Activated CD4-positive, alpha-beta T cell treated with anti-CD3 and anti-CD28 coated beads, Interleukin-2, amount 50 U/mL, for 1 hour (primary cell): ENCODE data around the gene SIAE.

Experiments
- DNase-seq: peaks from one replicate; pipeline ENCODE4 v3.0.0-alpha.2; 2020

The SIAE gene, protein sequence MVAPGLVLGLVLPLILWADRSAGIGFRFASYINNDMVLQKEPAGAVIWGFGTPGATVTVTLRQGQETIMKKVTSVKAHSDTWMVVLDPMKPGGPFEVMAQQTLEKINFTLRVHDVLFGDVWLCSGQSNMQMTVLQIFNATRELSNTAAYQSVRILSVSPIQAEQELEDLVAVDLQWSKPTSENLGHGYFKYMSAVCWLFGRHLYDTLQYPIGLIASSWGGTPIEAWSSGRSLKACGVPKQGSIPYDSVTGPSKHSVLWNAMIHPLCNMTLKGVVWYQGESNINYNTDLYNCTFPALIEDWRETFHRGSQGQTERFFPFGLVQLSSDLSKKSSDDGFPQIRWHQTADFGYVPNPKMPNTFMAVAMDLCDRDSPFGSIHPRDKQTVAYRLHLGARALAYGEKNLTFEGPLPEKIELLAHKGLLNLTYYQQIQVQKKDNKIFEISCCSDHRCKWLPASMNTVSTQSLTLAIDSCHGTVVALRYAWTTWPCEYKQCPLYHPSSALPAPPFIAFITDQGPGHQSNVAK

GRCh38 chr11:124673333-124674167 is at the start of gene SIAE, which contains the start of gene SPA17:
Gene SIAE, minus strand, starts transcription at chr11:124673739. Its CDS starts 31 bp downstream, at chr11:124673708.
Gene SPA17, plus strand, starts transcription at chr11:124673904. Its CDS starts 1,361 bp downstream, at chr11:124675265.
- peak; percentile 75 for DNase-seq

DNA sequence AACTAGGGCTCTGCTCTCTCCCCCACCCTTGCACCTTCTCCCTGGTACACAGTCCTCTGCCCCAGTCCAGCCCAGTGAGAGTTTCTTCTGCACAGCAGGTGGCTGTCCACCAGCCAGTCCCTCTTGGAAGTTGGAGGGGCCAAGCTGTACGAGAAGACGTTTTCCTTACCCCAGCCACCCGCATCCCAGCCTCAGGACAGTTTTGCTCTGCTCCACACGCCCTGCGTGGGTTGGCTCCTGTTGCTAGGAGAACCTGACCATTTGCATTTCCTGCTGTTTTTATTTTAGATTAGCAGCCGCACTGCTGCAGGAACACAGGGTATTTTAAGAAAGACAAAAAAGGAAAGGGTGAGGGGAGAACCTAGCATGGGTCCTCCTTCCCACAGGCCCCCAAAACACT is 48.6 kb upstream of the SIAE start:
- DNase-seq, result no peak

DNA sequence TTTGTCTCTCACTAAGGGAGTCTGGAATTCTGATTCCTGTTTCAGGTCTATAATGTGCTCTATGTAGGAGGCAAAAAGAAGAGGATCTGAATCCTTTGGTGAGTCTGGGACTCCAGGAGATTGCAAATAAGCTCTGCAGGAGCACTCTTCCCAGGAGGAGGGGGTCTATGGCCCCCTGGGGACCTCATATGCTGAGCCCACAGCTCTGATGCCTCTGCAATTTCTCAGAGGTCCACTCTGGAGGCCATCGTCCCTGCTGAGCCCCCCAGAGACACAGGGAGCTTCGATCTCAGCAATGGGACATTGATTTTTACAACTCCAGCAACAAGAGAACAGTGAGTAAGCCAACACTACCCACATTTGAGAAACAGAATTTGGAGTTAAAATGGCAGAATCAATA is 46.0 kb upstream of the SIAE start:
- no peak for DNase-seq

DNA sequence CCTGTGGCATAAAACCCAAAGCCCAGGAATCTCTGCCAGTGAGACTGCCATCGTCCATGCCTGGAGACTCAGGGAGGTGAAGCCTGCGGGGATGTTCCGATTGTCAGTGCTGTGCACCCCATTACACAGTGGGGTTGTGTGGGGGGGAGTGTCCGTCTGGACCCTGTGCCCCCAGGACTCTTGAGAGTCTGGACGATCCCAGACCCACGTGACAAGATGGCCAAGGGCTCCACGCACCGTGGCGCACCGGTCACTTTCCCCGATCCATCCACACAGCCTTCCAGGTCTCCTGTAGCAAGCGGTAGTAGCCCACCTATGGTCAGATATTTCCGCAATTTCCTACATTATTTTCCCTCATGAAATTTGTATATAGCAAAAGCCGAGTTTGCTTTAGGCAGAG is 45.3 kb upstream of the SIAE start:
- DNase-seq, result no peak

GRCh38 chr11:124717786-124718651 is 44.5 kb upstream of the SIAE start:
- DNase-seq, result no peak

DNA sequence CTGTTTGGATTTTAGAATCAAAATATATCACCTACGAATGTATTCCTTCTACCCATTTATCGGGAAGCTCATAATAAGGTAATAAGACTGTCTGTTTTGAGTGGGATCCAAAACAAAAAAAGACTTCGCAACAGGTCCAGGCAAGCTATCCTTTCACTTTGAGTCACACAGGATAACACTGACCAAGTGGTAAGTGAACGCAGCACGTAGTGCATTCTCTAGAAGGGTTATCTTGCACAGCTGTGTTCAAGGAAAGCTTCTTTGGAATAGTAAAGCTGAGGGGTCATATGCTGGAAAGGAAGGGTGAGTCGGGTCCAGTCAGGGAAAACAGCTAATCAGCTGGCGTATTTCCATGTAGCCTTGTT is 43.9 kb upstream of the SIAE start:
- DNase-seq, result no peak

GRCh38 chr11:124716591-124716990 is 43.1 kb upstream of the SIAE start:
- DNase-seq, result no peak

GRCh38 chr11:124712392-124712791 is 38.9 kb upstream of the SIAE start:
- no peak for DNase-seq

GRCh38 chr11:124707829-124708228 is 34.3 kb upstream of the SIAE start:
- no peak for DNase-seq

DNA sequence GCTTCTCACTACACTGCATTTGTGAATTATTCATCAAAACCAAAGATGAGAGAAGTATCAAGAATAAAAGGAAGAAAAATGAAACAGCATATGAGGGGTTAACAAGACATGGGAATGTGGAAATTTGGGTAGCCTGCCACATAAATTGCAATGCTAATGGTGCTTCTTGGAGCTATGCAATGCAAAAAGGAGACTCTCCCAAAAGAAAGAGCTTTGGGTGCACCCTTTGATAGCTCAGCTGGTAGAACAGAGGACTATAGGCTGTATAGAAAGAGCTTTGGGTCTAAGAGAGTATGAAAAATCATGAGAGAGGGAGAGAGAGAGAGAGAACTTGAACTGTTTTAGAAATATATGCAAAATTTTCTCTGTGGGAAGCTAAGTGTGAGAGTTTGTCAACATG is 26.5 kb upstream of the SIAE start:
- DNase-seq, result no peak

DNA sequence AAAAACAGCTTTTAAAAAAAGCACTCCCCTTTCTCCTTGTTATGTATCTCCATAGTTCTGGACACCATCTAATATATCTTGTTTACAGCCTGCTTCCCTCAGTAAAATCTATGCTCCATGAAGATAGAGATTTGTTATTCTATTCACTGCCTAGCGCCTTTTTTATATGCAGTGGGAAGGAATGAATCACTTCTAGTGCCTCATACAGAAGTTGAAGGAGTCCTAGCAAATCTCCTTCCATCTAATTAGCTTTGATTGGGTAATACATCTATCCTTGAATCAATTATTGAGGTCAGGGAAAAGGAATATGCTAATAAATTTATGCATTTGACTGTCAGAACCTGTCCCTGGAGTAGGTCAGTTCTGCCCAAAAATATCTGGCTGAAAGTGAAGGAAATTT is 26.0 kb upstream of the SIAE start:
- DNase-seq, result no peak

DNA sequence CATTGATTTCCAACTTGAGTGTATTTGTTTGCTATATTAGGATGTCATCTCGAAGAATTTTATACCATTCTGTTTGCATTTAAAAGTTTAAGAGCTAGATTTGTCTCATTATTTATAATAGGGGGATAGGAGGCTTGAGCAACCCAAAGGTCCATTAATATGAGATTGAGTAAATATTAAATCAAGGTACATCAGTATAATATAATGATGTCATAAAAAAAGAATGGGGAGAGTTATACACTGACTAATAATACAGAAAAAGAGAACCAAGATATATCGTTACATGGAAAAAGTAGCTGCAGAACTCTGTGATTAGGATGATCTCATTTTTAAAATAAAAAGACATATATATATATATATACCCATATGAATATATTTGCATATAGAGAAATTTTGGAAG is 19.6 kb upstream of the SIAE start:
- no peak for DNase-seq

DNA sequence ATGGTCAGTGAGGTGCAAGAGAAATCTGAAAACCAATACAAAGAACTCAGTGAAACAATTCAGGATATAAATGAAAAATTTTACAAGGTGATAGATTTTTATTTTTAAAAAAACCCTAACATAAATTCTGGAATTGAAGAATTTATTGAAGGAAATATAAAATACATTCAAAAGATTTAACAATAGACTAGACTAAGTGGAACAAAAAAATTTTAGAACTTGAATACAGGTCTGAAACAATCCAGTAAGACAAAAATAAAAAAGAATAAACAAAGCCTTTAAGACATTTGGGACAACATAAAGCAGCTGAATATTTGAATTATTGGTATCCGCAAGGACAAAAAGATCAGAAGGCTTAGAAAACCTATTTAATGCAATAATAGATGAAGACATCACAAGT is 8.9 kb upstream of the SIAE start:
- DNase-seq, result no peak

GRCh38 chr11:124681421-124681820 is 7.9 kb upstream of the SIAE start:
- no peak for DNase-seq

DNA sequence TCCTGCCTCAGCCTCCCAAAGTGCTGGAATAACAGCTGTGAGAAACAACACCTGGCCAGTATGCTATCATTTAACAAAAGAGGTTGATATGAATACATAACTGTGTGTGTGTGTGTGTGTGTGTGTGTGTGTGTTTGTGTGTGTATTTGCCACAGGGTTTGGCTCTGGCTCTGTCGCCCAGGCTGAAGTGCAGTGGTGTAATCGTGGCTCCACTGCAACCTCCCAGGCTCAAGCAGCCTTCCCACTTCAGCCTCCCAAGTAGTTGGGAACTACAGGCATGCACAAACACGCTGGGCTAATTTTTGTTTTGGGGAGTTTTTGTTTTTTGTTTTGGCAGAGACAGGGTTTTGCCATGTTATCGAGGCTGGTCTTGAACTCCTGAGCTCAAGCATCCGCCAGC is 4.9 kb upstream of the SIAE start:
- DNase-seq, result no peak

DNA sequence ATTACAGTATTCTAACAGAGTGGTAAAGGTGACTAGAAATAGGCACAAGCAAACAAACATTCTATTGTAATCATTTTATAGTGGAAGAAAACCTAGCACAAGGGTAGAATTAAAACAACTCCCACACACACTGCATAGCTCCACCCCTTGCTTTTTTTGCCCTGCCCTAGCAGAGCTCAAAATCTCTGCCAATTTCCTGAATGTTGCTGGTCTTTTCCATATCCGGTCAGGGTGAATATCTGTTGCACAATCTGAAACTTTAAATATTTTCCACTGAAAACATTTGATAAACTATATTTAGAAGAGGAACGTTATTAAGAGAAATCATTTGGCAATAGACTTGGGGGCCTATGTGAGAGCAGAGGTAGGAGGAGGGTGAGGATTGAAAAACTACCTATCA is 2.8 kb upstream of the SIAE start:
- DNase-seq, result no peak

DNA sequence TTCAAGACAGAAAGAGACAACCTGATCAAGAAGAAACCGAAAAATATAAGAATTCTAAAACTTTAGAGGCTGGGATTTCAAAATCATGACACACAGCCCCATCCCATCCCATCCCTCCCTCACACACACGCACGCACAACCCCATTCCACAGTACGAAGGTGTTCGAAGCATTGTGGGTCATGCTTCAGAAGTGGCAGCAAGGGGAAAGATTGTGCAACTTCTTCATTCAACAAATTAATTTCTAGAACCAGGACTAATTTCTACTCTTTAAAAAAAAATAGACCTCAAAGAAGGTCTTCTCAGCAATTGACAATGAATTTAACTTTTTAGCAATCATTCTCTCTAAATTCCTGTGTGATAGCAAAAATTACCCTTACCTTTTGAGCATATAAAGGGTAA is 1.0 kb upstream of the SIAE start:
- no peak for DNase-seq

DNA sequence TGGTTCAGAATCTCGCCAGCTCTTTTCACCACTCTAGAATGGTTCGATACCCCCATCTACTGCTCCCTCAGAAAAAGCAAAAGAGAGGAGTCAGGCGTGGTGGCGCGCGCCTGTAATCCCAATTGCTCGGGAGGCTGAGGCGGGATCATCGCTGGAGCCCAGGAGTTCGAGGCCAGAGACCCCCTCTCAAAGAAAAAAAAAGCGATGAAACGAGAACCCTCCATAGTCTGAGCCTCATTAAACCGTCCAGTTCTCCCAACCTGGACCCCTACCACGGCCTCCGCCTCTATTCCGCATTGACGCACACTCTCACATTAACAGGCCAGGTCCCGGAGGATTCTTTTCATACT is 604 bp upstream of the SIAE start:
- DNase-seq, result no peak

DNA sequence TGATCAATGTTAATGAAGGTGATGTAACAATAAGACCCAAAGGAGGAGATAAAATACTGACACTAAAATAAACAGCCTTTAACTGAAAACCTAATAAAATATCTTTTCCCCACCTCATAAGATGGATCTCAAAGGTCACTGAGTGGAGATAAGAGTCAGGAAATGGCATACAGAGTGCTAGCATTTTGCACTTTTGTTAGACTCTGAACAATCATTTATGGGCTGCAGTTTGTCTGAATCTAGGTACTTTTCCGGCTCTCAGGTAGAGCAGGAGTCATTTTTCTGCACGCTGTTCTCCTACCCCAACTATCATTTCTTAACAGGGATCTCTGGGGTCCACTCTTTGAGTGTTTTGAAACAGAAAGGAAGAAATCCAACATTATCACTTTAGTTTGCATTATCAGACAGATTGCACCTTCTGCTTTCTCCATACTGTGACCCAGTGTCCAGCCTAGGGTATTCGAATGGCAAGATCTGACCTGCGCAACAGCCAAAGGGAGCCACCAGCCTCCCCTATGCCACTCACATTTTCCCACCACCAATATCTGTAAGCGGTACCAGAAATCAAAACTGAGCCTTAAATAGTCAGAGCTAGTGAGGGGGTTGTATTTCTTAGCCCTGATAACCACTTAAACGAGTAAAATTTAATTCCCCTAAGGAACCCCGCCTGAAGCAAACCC is 863 bp downstream of the SIAE start:
- DNase-seq, result no peak

- DNase-seq, result peak; percentile 49
Observed at GRCh38 chr11:124670732-124671131, 2.8 kb downstream of the SIAE start.

DNA sequence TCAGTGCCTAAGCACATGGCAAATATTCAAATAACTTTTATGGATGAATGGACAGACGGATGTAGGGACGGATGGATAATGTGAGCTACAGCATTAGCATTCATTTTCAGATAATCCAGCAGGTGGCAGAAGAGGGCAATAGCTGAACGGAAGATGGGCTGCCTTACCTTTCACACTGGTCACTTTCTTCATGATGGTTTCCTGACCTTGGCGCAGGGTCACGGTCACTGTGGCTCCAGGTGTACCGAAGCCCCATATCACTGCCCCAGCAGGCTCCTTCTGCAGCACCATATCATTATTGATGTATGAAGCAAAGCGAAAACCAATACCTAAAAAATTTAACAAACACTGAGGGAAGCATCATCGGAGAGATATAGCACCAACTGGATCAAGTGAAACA is 4.3 kb downstream of the SIAE start:
- peak; percentile 25 for DNase-seq

GRCh38 chr11:124667601-124668000 is 5.9 kb downstream of the SIAE start:
- DNase-seq, result no peak

- no peak for DNase-seq
Observed at GRCh38 chr11:124663861-124664260, 9.7 kb downstream of the SIAE start.
